ENCODE results near the gene FOXE3.

Gene FOXE3

GRCh38 chr1:47405697-47406096 lies 10.4 kb upstream of the FOXE3 start:
- DNase-seq (ENCODE audit: low read depth), result no peak

DNA sequence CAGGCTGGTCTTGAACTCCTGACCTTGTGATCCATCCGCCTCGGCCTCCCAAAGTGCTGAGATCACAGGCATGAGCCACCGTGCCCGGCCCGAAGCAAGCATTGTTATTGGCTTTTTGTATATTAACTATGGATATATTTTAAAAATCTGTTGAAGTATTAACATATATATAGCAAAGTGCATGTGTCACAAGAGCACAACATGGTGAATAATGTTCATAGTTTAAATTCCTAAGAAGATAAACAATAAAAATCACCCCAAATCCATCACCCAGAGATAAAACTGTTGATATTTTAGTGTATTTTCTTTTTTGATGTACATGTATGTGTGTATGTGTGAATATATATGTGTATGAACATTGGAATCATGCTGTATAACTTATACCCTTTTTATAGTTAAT lies 9.1 kb upstream of the FOXE3 start:
- DNase-seq (ENCODE audit: low read depth), result no peak

DNA sequence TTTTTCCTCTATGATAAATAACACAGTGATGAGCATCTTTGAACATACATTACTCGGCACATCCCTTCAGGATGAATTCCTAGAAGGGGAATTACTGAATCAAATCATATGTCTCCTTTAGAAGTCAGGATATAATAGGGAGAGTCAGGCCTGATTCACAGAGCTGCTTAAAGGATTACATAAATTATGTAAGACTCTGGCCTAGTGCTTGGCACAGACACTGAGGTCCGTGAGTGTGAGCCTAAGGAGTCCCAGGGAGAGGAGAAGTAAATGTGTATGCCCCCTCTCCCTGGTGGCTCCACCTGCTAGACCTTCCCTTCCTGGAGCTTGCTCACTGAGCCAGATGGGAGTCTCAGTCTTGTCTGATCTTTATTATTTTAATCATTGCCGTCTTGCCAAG lies 8.6 kb upstream of the FOXE3 start:
- no peak for DNase-seq (ENCODE audit: low read depth)

DNA sequence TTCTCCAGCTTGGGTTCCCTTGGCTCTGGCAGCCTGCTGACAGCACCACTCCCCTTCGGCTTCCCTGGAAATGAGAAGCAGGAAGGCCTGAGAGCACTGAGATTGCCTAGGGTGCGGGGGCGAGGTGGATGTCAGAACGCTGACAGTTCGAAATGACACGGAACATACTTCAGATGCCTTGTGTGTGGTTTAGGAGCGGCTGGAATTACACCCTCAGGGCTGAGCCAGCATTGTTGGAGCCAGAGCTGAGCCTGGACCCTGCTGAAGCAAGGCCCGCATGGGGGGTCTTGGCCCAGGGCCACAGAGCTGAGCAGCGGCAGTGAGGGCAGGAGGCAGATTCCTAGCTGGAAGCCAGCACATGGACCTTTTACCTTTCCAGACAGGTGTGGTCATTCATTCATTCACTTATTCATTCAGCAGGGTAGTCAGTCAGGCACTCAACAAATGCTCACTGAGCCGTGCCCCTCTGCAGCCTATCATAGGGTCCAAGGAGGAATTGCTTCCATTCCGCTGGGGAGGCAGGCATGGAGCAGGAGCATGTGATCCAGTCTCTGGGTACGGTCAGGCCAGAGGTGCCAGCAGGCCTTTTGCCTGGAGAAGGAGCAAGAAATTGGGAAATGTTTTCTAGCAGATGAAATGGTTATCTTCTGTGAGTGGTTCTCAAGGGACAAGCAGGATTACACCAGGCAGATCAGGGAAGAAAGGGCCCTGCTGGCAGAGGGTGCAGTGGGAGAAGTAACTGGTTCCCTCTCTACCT lies 6.6 kb upstream of the FOXE3 start:
- no peak for DNase-seq (ENCODE audit: low read depth)

DNA sequence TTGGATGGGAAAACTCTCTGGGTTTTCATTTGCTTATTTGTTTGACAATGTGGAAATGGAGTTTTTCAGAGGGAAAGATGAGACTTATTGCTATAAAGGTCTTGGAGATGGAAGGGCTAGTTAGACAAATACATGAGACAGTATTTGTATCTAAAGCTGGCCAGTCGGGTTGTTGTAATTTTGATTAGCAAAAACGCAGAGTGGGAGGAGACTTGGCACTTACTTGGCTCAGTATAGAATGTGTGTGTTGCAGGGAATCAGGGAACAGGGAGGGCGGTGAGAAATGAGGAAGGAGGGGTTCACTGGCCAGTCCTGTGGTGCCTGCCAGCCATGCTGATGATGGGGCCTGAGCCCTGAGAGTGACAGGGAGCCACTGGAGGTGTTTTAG lies 6.0 kb upstream of the FOXE3 start:
- DNase-seq (ENCODE audit: low read depth), result no peak

DNA sequence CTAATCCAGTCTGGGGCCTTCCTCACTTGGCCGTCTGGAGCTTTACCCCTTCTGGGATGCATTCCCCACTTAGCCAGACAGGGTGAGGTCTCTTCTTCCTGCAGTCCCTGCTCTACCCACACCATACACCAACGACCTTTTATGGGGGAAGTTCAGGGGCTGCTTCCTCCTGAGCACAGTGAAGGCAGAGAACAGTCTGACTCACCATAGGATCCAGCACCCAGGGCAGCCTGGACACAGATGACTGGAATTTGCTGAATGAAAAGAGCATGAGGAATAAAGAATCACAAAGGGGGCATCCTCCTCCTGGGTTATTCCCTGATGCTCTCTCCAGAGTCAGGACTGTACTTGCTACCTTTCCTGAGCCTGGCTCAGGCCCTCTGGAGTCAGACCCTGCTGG lies 4.6 kb upstream of the FOXE3 start:
- DNase-seq (ENCODE audit: low read depth), result no peak

- DNase-seq (ENCODE audit: low read depth), result no peak
Measured at GRCh38 chr1:47412437-47412836, 3.6 kb upstream of the FOXE3 start.

GRCh38 chr1:47416319-47417169 lies 459 bp downstream of the FOXE3 start:
- no peak for DNase-seq (ENCODE audit: low read depth)

- DNase-seq (ENCODE audit: low read depth), result no peak
Measured at GRCh38 chr1:47417170-47418044, 1.3 kb downstream of the FOXE3 start.

- DNase-seq (ENCODE audit: low read depth), result no peak
Measured at GRCh38 chr1:47418122-47418521, 2.0 kb downstream of the FOXE3 start.

DNA sequence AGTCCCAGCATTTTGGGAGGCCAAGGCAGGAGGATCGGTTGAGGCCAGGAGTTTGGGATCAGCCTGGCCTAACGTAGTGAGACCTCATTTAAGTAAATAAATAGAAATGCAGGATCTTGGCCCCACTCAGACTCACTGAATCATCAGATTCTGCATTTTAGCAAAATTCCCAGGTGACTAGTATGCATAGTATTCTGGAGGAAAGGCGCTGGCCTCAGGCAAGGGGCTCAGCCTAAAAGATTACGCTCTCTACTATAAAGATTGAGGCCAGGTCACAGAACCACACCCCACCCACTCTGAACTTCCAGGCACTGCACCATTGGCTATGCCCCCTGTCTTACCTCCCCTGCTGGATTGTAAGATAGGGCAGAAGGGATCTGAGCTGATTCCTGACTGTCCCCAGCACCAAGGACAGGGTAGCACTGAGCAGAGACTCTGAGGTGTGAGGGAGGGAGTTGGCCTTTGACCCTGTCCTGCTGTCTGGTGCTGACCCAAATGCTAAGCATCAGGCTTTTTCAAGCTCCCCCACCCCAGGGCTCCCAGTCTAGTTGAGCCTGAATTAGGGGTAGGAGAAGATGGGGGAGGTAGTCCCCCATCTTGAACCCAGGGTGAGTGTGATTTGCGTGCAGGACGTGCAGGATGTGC lies 2.7 kb downstream of the FOXE3 start:
- DNase-seq (ENCODE audit: low read depth), result no peak

GRCh38 chr1:47420547-47420946 lies 4.5 kb downstream of the FOXE3 start:
- DNase-seq (ENCODE audit: low read depth), result no peak

GRCh38 chr1:47423872-47424271 lies 7.8 kb downstream of the FOXE3 start:
- no peak for DNase-seq (ENCODE audit: low read depth)

GRCh38 chr1:47424336-47424982 lies 8.4 kb downstream of the FOXE3 start:
- no peak for DNase-seq (ENCODE audit: low read depth)

- no peak for DNase-seq (ENCODE audit: low read depth)
Measured at GRCh38 chr1:47431534-47431933, 15.4 kb downstream of the FOXE3 start.

GRCh38 chr1:47432071-47433036 lies 16.3 kb downstream of the FOXE3 start:
- DNase-seq (ENCODE audit: low read depth), result peak; percentile 32

DNA sequence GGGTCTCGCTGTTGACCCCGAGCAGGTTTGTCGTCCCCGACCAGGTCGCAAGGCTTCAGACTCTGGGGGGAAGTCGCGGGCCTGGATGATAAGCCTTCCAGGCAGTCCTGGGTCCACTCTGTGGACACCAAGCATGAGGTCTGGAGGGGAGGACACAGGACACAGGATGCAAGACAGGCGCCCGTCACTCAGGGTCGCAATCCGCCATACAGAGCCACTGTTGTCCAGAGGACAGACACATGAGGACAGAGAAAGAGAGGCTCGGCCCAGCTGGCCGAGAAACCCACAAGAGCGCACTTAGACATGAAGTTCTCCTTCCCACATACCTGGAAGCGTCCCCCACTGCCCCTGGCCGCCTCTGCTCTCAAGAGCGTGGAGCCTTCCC lies 16.9 kb downstream of the FOXE3 start:
- no peak for DNase-seq (ENCODE audit: low read depth)

- no peak for DNase-seq (ENCODE audit: low read depth)
Measured at GRCh38 chr1:47433477-47434050, 17.5 kb downstream of the FOXE3 start.

DNA sequence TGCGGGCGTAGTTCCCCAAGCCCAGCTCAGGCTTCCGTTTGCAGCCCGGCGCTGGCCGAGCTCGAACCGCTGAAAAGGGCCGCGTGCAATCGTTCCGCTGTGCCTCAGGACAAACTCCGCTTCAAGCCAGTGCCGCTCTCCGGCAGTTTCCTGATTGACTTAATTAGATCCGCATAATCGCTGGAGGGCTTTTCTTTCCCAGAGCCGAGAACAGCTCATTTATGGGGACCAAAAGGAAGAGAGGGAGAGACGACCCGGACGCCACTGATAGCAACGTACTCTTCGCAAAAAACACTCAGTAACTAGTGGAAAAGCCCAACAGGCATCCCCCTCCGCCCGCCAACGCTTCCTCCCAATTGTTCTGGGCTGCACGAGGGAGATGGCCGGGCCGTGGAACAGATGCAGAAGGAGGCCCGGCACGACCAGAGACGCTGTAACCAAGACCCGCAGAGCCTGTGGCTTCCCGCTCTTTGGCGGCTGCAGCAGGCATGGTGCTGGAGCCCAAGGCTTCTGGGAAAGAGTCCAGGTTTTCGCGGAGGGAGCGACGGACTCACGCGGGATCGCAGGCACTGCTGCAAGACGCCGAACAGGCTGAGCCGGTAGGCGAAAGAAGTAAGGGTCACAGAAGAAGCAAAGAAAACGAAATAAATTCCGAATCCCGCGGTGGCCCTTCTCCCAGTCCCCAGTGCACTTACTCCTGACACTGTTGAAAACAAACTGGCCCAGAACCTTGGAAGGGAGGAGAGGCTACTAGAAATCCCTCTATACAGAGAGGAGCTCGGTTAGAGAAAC lies 18.2 kb downstream of the FOXE3 start:
- no peak for DNase-seq (ENCODE audit: low read depth)
